Measurements from ENCODE around the gene PLPP7. TPM values are rescaled to one million over a fixed set of nuclear protein-coding genes. Genes with fewer than 3 reads are reported as not detected.
"Not testable (repeated sequence)": the region's sequence is repeated elsewhere in the genome, so short reads cannot be mapped to it uniquely, and the experiment has no call there.

PLPP7 gene
- total RNA-seq (10 to 100 TPM; 14.3 to 31.9 (median 16.8) TPM), polyA plus RNA-seq (1 to 10 TPM in 2 of 3 donors, under 1 TPM in 1; 0.46 to 1.8 (median 1.5) TPM)

DNA sequence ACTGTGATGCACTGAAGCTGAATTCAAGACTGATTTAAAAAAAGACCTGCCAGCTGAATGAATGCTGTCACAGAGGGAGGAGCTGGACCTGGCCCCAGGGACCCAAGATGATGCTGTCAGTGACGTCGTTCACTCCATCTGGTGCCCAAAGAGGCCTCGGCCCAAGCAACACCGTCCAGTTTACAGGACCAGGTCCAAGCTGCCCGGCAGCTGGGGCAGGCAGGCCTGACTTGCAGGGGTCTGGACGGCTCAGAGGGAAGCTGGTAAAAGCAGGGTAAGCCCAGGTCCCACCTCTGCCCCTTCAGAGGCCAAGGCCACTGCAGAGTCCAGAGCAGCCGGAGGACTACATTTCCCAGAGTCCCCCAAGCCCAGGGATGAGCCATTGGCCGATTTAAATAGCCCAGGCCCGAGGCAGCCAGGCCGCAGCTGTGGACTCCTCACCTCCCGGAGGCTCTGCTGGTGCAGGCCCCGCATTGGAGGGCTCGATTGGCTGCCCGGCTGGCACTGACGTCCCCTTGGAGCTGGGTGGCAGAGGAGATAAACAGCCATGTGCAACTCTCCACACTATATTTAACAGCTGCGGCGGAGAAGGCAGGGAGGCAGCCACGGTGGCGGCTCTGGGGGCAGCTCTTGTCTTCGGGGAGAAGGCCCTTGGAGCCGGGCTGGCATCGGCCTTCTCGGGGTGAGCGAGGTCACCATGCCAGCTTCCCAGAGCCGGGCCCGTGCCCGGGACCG lies at the start of gene PLPP7:
Gene PLPP7 (plus strand): TSS at position 423 of the 735 bp plus-strand sequence. CDS start 275 bp downstream, at position 698.
- H3K27ac ChIP-seq, result peak within 1 kb of the TSS; percentile 69 to 77 (median 74)
- H3K4me1 ChIP-seq, result peaks cover 0 to 24% (median 18%) of the 10 kb centered on the region in 4 donors
- intact Hi-C loops (cut with DNase I), result loop anchor here (5.0 kb wide), 1 partner anchor 62 kb away; no protein-coding TSS in a partner anchor
- TF ChIP-seq POLR2AphosphoS5 (IDR thresholded peaks at IDR 0.05) (peak in 2 of 4 donors; percentile 60 to 74), POLR2A (IDR thresholded peaks at IDR 0.05) (no peak), EP300 (IDR thresholded peaks at IDR 0.05) (no peak)
- TF ChIP-seq, protein P1, sequence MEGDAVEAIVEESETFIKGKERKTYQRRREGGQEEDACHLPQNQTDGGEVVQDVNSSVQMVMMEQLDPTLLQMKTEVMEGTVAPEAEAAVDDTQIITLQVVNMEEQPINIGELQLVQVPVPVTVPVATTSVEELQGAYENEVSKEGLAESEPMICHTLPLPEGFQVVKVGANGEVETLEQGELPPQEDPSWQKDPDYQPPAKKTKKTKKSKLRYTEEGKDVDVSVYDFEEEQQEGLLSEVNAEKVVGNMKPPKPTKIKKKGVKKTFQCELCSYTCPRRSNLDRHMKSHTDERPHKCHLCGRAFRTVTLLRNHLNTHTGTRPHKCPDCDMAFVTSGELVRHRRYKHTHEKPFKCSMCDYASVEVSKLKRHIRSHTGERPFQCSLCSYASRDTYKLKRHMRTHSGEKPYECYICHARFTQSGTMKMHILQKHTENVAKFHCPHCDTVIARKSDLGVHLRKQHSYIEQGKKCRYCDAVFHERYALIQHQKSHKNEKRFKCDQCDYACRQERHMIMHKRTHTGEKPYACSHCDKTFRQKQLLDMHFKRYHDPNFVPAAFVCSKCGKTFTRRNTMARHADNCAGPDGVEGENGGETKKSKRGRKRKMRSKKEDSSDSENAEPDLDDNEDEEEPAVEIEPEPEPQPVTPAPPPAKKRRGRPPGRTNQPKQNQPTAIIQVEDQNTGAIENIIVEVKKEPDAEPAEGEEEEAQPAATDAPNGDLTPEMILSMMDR (IDR thresholded peaks at IDR 0.05), result no peak
- DNase-seq, result peak; percentile 89
- H3K9me3 ChIP-seq, result no peaks in the 10 kb centered on the region
- H3K27me3 ChIP-seq, result no peaks in the 10 kb centered on the region
- WGBS, 2 donors, result 67 to 73% methylated on average over 28 of the region's 28 CpGs
- H3K4me3 ChIP-seq, result peak within 1 kb of the TSS; percentile 49 to 60 (median 54)
- no peaks in the 10 kb centered on the region for H3K36me3 ChIP-seq

DNA sequence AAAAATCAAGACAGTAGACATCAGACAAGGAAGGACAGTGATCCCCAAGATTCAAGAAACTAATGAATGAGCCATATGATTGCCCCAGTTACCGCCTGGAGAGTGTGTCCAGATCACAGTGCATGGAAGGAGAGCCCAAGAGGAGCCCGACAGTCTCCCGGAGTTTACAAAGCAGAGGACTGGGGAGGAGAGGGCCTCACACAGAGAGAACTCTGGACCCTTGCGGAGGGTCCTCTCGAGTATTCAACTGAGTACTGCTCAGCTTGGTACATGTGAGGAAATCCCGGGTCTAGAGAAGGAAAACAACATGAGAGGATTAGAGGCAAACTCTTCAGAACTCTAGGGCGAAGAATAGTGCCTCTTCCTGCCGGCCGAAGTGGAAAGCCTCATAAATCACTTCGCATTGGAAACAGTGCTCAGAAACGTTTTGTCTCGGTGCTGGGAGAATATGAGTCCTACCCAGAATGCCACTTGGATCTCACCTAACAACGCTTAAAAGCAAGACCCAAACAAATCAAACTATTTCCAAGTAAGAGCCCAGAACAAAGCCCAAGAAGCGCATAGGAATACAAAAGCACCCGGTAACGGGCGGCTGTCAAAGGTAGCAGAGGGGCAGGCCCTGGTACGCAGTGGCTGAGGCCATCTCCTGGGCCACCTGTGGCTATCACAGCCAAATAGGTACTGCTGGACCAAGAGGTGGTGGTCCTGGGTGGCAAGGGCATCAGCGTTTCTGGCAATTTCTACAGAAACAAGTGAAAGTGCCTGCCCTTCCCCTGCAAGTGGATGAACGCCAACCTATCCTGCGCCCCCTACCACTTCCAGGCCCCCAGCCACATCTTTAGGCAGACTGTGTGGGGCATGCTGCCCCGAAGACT lies 49.2 kb upstream of the PLPP7 start:
- Histone ChIP-seq H3K4me3 (no peak overlapping the region), H3K9me3 (no peaks in the 10 kb centered on the region), H3K36me3 (peaks cover 0 to 4% (median under 1%) of the 10 kb centered on the region in 4 donors), H3K27me3 (no peaks in the 10 kb centered on the region), H3K27ac (no peak overlapping the region), H3K4me1 (peaks cover 0 to 21% (median 14%) of the 10 kb centered on the region in 4 donors)
- intact Hi-C loops (cut with DNase I), result no loop called here
- no peak for DNase-seq
- TF ChIP-seq, protein P1 (IDR thresholded peaks at IDR 0.05), result no peak
- TF ChIP-seq POLR2AphosphoS5 (IDR thresholded peaks at IDR 0.05), result no peak
- TF ChIP-seq POLR2A (IDR thresholded peaks at IDR 0.05), result no peak
- TF ChIP-seq EP300 (IDR thresholded peaks at IDR 0.05), result no peak
- 73 to 81% methylated on average over 22 of the region's 22 CpGs for WGBS, 2 donors

DNA sequence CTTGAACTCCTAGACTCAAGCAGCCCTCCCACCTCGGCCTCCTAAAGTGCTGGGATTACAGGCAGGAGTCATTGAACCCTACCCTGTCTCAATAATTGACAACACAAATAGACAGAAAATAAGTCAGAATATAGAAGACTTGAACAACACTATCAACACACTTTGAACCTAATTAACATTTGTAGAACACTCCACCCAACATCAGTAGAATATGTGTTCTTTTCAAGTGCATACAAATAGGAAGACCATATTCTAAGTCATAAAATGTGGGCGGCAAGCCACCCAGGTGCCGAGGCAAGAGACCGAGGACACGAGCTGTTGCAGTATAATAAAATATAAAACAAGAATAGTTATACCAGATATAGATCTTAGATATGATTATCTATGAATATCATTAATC lies 45.2 kb upstream of the PLPP7 start:
- H3K4me1 ChIP-seq; H3K9me3 ChIP-seq; intact Hi-C loops (cut with DNase I); H3K36me3 ChIP-seq; H3K27me3 ChIP-seq; H3K4me3 ChIP-seq; DNase-seq; H3K27ac ChIP-seq: not testable (repeated sequence)
- 23 to 84% methylated on average over 5 of the region's 5 CpGs for WGBS, 2 donors

DNA sequence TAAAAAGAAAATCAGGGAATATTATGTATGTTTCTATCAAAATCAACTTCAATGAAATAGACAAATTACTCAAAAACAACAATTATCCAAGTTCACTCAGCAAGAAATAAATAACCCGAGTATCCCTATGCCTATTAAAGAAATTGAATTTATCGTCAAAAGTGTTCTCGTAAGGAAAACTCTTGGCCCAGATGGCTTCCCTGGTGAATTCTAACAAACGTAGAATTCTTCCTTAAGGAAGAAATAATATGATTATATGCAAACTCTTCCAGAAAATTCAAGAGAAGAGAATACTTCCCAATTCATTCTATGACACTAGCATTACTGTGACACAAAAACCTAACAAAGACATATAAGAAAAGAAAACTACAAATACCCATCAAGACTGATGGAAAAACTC lies 42.9 kb upstream of the PLPP7 start:
- TF ChIP-seq POLR2A (IDR thresholded peaks at IDR 0.05) (no peak), EP300 (IDR thresholded peaks at IDR 0.05) (no peak), POLR2AphosphoS5 (IDR thresholded peaks at IDR 0.05) (no peak)
- TF ChIP-seq, protein P1 (IDR thresholded peaks at IDR 0.05), result no peak
- Histone ChIP-seq H3K36me3 (no peaks in the 10 kb centered on the region), H3K4me1 (no peaks in the 10 kb centered on the region), H3K4me3 (no peak overlapping the region), H3K27me3 (no peaks in the 10 kb centered on the region), H3K27ac (no peak overlapping the region), H3K9me3 (no peaks in the 10 kb centered on the region)
- 82 to 90% methylated on average over 4 of the region's 4 CpGs for WGBS, 2 donors
- intact Hi-C loops (cut with DNase I), result no loop called here
- DNase-seq, result no peak

DNA sequence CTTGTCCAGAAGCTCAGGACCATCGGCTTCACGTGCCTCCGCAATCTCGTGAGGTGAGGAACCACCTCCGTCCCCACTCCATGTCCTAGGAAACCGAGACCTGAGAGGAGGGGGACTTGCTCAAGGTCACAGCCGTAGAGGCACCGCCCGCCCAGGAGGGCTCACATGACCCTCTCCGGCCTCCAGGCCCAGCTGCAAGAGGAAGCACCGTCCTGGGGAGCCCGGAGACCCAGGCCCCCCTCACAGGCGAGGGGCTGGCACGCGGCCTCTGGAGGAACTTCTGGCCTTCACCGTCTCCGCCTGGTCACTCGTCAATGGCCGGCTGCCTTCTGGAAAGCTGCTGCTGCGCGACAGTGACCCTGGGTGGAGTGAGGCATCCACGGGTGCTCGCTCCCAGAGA lies 37.4 kb upstream of the PLPP7 start:
- peak overlapping the region in 2 of 4 donors; percentile 35 to 47 for H3K27ac ChIP-seq
- 82 to 87% methylated on average over 23 of the region's 23 CpGs for WGBS, 2 donors
- DNase-seq, result no peak

More for the DNA sequence above, 37.4 kb upstream of the PLPP7 start:
- TF ChIP-seq, protein P1 (IDR thresholded peaks at IDR 0.05), result no peak
- TF ChIP-seq POLR2A (IDR thresholded peaks at IDR 0.05) (no peak), POLR2AphosphoS5 (IDR thresholded peaks at IDR 0.05) (no peak), EP300 (IDR thresholded peaks at IDR 0.05) (no peak)
- Histone ChIP-seq H3K36me3 (no peaks in the 10 kb centered on the region), H3K9me3 (no peaks in the 10 kb centered on the region), H3K27me3 (no peaks in the 10 kb centered on the region), H3K4me3 (peak overlapping the region in 2 of 4 donors; percentile 19 to 29), H3K4me1 (peaks cover 0 to 3% (median 0%) of the 10 kb centered on the region in 4 donors)
- intact Hi-C loops (cut with DNase I), result no loop called here
